NCI-H345 (cell line): Measurements from ENCODE around the gene DOHH.
A peak's percentile ranks its signal among the peaks of the same experiment; 100 is the strongest.

Experiments used
- DNase-seq: peaks from one replicate; lab custom pipeline; 2025; lab: John Stamatoyannopoulos, UW

Gene DOHH

DNA sequence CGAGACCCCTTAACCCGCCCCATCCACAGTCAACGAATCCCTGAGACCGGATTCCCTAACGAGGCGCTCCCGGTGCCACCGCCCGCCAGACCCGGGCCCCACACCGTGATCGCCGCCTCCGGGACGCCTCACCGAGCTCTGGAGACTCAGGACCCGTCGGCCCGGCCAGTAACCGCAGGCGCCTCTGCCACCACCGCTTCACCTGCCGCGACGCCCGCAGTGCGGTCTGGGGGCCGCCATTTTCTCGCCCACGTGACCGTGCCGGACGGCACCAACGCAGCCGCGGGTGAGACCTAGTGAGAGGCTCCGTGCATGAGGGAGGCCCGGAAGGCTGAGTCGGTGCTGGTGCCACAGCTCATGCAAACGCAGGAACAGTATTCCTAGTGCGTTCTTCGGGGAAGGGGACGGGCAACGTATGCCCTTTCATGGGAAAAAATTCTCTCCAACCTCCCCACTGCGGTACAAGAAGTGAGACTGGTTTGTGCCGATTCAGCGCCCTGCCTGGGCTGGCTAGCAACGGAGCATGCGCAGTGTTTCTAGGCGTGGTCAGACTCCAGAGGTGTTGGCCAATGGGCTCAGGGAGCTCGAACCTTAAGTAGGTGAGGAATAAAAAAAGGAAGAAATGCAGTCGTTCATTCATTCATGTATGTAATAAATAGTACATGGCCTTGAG lies at the start of gene DOHH:
TSS of gene DOHH (minus strand) at position 246 of the 673 bp plus-strand sequence. CDS start 3,860 bp downstream, outside the sequence.
- DNase-seq, result peak; percentile 97

DNA sequence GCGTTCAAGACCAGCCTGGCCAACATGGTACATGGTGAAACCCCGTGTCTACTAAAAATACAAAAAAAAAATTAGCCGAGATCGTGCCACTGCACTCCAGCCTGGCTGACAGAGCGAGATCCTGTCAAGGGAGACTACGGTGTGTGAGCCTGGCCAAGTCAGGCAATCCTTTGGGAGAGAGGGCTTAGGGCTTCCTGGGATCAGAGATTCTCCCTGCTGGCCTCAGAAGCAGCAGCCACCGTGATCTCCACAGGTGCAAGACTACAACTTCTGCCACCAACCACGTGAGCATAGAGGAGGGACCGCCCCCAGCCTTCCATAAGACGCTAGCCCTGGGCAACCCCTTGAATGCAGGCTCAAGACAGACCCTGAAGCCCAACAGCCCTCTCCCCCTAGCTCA lies 49.3 kb upstream of the DOHH start:
- no peak for DNase-seq

DNA sequence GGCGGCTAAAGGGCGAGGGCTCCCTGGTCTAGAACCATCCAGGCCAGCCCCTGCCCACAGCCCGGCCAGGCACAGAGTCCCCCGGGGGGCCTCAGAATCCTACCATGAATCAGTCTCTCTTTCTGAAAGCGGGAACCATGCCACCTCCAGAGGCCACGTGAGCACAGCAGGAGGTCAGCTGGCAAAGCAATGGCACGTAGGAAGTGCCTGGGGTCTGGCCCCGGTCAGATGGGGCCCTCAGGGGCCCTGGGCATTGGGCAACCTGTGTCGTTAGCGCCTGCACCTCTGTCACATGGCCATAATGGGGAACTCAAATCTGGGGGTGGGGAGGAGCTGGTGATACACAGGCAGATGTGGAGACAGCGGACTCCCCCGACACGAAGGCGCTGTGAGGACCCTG lies 48.1 kb upstream of the DOHH start:
- DNase-seq, result no peak

DNA sequence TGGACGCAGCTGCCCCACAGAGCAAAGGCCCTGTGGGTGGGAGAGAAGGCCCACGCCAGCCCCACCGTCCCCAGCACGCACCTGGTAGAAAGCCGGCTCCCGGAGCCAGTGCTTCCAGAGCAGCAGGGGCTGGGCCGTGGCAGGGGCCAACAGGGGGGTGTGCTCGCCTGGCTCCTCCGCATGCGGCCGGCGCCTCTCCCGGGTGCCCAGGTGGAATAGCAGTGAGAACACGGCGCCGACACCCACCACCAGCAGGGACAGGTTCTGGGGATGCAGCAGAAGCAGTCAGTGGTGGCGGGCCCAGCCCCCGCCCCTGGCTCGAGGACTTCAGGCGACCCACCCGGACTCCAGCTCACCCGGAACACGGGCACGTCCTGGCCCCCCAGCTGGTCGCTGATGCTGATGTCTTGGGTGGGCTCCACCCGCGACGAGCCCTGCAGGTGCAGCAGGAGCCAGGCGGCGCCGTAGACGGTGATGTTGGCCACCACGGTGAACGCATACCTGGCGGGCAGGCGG lies 47.4 kb upstream of the DOHH start:
- no peak for DNase-seq

DNA sequence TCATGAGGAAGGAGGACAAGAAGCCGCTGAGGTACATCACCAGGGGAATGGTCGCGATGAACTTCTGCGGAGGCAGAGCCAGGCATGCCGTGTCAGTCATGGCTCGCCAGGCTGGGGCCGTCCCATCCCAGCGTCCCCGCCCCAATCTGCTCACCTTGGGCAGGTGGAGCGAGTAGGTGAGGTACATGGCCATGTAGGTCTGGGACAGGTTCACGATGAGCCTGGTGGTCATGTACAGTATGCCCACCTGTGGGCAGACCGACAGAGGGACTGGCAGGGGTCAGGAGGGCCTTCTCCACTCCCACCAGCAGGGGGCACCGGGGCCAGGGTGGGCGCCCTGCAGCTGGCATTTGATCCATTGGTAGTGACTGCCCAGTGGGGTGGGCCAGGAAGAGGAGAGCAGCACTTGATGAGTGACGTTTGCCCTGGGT lies 46.8 kb upstream of the DOHH start:
- no peak for DNase-seq

GRCh38 chr19:3546119-3546518 lies 45.6 kb upstream of the DOHH start:
- DNase-seq, result no peak

GRCh38 chr19:3545669-3546034 lies 45.2 kb upstream of the DOHH start:
- DNase-seq, result no peak

DNA sequence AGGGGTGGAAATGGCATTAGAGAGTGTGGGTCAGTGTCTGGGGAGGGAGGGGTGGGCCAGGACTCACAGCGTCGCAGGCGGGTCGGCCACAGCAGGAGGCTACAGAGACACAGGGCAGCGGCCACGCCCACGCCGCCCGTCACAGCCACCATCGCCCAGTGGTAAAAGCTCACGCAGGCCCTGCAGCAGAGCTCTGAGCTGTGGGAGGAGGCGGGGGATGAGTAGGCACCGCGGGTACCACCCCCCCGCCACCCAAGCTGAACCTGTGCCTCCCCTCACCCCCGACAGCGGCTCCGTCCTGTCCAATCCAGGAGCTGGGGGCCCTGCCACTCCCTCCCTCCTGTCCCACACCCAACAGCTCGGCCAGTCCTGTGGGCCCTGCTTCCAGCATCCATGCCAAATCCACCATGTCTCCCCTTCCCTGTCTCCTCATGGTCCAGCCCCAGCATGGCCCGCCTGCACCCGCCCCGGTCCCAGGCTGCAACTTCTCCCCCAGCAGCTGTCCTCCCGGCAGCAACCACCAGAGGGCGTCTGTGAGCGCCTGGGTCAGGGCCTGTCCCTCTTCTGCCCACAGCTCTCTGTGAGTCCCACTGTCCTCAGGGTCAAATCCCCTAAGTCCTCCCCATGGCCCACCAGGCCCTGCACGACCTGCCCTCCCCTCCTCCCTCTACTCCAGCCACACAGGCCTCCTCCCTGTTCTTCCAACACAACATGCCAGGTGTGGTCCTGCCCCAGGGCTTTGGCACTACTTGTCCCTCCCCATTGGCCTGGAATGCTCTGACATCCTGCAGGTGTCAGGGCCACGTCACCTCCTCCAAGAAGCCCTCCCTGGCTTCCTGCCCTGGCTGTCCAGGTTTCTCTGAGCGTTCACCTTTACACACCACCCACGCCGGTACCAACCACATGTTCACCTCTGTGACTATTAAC lies 44.5 kb upstream of the DOHH start:
- DNase-seq, result peak; percentile 39

DNA sequence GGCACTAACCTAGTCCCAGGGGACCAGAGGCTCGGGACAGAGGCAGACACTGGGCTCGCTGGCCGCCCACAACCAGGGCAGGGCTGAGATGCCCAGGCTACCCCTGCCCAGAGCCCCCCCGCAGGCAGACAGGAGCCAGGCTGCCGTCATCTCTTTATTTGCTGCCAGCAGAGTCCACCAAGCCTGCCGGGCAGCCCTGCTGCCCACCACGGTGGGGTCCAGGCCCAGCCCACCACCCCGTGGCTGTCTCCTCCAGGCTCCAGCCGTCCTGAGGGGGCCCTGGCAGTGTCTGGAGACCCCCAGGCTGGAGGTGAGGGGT lies 43.5 kb upstream of the DOHH start:
- DNase-seq, result no peak

DNA sequence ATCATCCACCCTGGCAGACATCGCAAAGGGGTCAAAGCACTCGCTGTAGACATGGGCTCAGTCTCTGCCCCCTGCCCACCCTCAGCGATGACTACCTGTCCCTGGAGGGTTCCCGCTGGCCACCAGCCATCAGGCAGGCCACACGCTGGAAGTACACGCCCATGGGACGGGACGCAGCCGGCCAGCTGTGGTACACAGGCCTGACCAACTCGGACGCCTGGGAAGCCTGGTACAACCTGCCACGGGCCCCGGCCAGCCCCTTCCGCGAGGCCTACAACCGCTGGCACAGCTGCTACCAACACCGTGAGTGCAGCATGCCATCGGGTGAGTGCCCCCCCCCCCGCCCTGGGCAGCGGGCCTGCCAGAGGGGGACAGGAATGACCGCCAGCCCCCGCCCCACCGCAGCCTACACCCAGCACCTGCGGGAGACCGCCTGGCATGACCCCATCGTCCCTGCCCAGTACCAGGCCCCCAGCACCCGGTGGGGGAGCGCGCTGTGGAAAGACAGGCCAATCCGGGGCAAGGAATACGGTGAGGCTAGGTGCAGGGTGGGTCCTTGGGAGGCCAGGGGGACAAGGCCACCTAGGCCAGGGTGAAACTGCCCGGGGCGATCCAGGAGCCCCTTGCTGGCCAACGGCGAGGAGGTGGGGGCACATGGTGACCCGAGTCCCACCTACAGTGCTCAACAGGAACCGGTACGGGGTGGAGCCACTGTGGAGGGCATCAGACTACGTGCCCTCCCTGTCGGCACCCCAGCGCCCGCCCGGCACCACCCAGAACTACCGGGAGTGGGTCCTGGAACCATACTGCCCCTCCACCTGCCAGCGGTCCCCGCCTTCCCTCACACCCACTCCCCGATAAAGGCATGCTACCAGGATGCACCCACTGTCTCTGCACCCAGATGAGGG lies 42.9 kb upstream of the DOHH start:
- DNase-seq, result no peak

DNA sequence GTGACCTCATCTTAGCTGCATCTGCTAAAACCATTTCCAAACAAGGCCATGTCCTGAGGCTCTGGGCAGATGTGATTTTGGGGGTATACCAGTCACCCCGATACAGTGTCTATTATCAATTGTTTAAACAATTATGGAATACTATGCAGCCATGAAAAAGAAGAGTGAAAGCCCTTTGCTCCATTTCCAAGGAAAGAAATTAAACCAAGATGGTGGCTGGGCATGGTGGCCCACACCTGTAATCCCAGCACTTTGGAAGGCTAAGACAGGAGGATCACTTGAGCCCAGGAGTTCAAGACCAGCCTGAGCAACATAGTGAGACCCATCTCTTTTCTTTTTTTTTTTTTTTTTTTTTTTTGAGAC lies 39.3 kb upstream of the DOHH start:
- no peak for DNase-seq

DNA sequence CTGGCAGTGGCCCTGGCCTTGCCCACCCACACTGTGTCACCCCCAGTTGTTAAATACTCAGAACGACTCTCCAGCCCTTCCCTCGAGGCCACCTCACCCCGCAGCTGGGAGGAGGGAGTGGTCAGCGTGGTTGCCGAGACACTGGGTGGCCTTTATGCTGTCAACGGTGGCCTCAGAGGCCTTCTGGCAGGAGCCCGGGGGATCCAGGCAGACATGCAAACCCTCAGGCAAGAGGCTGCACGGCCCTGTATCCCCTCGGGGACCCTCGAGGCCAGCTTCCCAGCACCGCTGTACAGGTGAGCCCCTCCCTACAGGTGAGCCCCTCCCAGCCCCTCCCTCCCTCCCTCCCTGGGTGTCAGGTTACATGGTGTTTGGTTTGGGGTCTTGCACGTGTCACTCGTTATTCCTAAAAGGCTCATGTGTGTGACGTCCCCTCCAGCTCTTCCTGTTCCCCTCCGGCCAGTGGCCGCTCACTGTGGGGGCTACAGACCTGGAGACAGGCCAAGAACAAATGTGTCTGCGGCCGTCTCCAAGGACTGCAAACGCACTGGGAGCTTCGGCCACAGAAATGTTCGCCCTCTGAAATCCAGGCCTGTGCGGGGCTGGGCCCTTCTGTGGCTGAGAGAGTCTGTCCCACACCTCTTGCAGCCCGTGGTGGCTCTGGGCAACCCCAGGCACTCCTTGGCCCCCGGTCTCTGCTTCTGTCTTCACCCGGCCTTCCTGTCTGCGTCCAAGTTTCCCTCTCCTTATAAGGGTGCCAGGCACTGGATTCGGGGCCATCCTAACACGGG lies 38.7 kb upstream of the DOHH start, which contains the start of gene TEKTIP1:
TSS of gene TEKTIP1 (plus strand) at position 210 of the 791 bp plus-strand sequence. CDS start at position 214, 4 bp downstream.
- no peak for DNase-seq

DNA sequence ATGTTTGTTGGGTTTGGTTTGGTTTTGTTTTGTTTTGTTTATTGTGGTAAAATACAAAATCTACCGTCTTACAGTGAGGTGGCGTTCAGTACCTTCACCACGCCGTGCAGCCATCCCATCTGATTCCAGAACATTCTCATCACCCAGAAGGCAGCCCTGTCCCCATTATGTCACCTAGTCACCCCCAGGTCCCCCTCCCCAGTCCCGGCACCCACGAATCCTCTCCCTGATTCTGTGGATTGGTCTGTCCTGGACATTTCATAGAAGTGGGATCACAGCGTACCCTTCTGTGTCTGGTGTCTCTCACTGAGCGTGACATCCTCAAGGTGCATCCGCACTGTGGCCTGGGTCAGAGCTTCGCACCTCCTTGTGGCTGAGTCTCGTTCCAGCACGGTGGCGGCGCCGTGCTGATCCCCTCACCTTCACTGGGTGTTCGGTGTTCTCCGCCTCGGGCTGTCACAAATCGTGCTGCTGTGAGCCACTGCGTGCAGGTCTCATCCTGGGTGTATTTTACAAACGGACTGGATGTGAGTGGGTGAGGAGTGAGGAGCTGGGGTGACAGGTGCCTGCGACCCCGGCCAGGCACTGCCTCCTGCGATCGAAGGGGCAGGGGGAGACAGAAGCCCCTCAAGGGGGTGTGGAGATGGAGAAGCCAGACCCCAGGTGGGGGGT lies 37.9 kb upstream of the DOHH start:
- DNase-seq, result no peak

DNA sequence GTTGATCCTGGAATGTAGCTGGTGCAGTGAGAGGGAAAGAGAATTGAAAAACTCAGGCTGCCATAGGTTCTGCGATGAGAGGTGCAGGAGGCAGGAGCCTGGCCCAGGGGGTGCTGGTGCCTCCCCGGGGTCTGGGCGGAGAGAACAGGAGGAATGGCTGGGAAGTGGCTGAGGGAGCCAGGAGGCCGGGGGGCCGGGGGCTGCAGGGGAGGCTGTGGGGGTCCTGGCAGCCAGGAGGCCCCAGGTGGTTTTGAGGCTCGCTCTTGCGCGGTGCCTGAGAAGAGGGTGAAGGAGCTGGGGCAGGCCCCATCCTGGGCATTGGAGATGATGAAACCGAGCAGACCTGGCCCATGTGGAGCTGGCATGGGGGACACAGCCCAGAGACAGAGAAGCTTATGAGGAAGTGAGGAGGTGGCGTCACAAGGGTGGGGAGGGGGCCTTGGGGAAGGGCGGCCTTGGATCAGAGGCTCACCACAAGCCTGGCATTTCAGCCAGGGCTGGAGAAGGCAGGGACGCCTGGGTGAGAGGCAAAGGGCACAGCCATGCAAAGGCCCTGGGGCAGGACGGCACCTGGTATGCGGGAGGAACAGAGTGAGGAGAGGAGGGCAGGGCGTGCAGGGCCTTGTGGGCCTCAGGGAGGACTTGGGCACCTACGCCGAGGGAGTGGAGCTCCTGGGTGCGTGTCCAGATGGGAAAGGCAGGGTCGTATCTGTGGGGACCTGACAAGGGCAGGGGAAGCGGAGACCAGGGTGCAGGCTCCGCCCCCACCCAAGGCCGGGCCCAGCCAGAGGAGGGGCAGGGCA lies 37.2 kb upstream of the DOHH start:
- DNase-seq, result no peak

DNA sequence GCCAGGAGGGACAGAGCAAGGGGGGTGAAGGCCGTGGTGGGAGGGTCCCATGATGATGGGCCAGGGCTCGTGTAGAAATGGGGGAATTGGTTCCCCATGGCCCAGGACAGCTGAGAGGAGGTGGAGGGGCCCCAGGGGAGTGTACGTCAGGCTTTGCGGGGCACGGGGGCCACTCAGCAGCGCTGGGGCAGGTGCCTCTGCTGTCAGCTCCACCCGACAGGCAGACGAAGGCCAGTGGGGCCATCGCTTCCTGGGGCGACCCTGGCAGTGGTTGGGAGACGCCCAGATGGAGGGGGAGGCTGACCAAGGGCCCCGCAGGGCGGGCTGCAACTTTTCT lies 36.6 kb upstream of the DOHH start:
- no peak for DNase-seq

GRCh38 chr19:3536429-3537100 lies 36.1 kb upstream of the DOHH start:
- DNase-seq, result no peak

DNA sequence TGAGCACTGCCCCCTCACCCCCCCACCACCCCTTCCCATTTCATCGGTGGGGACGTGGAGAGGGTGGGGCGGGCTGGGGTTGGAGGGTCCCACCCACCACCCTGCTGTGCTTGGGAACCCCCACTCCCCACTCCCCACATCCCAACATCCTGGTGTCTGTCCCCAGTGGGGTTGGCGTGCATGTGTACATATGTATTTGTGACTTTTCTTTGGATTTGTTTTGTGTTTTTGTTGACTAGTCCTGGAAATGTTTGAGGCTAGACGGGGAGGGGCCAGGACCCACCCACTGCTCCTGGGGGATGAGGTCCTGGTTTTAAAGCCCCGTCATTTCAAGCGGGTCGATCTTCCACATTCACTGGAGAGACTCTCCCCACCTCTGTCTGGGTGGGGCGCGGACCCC lies 35.5 kb upstream of the DOHH start:
- DNase-seq, result no peak

- no peak for DNase-seq
These were observed 35.1 kb upstream of the DOHH start for GRCh38 chr19:3535563-3535965.

DNA sequence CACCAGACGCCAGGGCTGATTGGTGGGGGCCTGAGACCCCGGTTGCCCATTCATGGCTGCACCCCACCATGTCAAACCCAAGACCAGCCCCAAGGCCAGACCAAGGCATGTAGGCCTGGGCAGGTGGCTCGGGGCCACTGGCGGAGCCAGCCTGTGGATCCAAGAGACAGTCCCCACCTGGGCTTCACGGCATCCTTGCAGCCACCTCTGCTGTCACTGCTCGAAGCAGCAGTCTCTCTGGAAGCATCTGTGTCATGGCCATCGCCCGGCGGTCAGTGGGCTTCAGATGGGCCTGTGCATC lies 34.7 kb upstream of the DOHH start:
- DNase-seq, result no peak
